Stimulated activated CD4-positive, alpha-beta T cell treated with anti-CD3 and anti-CD28 coated beads, Interleukin-15, amount 100 ng/mL, for 1 hour (primary cell): Measurements from ENCODE around the gene TMEM167B.
A peak's percentile ranks its signal among the peaks of the same experiment; 100 is the strongest.

Experiments used
- DNase-seq, 2 donors: peaks; one replicate each; pipeline ENCODE4 v3.0.0-alpha.2; 2020; ENCODE audit warnings: low read depth in 1 of 2, low spot score in 1 of 2

TMEM167B gene

GRCh38 chr1:109080441-109081082 is 10.0 kb upstream of the TMEM167B start:
- DNase-seq, result no peak

- DNase-seq, result no peak
Observed at GRCh38 chr1:109083501-109083900, 7.1 kb upstream of the TMEM167B start.

GRCh38 chr1:109083923-109084322 is 6.6 kb upstream of the TMEM167B start:
- no peak for DNase-seq

- no peak for DNase-seq
Observed at GRCh38 chr1:109084563-109085517, 5.7 kb upstream of the TMEM167B start.

GRCh38 chr1:109089242-109090015 is 1.1 kb upstream of the TMEM167B start:
- no peak for DNase-seq

- DNase-seq, result no peak
Observed at GRCh38 chr1:109091078-109091838, 694 bp downstream of the TMEM167B start.

GRCh38 chr1:109091839-109092193 is 1.3 kb downstream of the TMEM167B start:
- no peak for DNase-seq

GRCh38 chr1:109094377-109094803 is 3.8 kb downstream of the TMEM167B start:
- DNase-seq, result no peak

- no peak for DNase-seq
Observed at GRCh38 chr1:109094871-109095270, 4.3 kb downstream of the TMEM167B start.

- no peak for DNase-seq
Observed at GRCh38 chr1:109095631-109096030, 5.1 kb downstream of the TMEM167B start.

GRCh38 chr1:109096120-109096519 is 5.6 kb downstream of the TMEM167B start:
- DNase-seq, result no peak

GRCh38 chr1:109099938-109100773 is 9.6 kb downstream of the TMEM167B start:
- DNase-seq, result peak; percentile 94 to 95

- no peak for DNase-seq
Observed at GRCh38 chr1:109104364-109105151, 14.0 kb downstream of the TMEM167B start.

- no peak for DNase-seq
Observed at GRCh38 chr1:109105881-109106280, 15.3 kb downstream of the TMEM167B start.

- no peak for DNase-seq
Observed at GRCh38 chr1:109107785-109108184, 17.2 kb downstream of the TMEM167B start.

- no peak for DNase-seq
Observed at GRCh38 chr1:109109906-109110305, 19.3 kb downstream of the TMEM167B start.

GRCh38 chr1:109111386-109112055 is 21.0 kb downstream of the TMEM167B start:
- no peak for DNase-seq

GRCh38 chr1:109112056-109112651 is 21.6 kb downstream of the TMEM167B start:
- no peak for DNase-seq
